HepG2 (cell line): Measurements from ENCODE around the gene STPG4. TPM values are rescaled to one million over a fixed set of nuclear protein-coding genes. Genes with fewer than 3 reads are reported as not detected.

Source experiments
- CEBPG ChIP-seq: IDR thresholded peaks from 2 replicates; pipeline ENCODE4 v1.6.1; 2016
- ERF ChIP-seq: IDR thresholded peaks from 2 replicates; pipeline ENCODE4 v1.6.1; 2018; ENCODE audit warnings: missing biosample characterization, missing genetic modification reagents
- PAWR ChIP-seq: sonication (generic); formaldehyde crosslinking; IDR thresholded peaks from 2 replicates; pipeline ENCODE4 v1.4.0; 2020; ENCODE audit warnings: missing genetic modification reagents, mild to moderate bottlenecking, borderline replicate concordance
- SCMH1 ChIP-seq: sonication (generic); formaldehyde crosslinking; IDR thresholded peaks from 2 replicates; pipeline ENCODE4 v1.9.0; 2021; ENCODE audit warnings: missing genetic modification reagents, mild to moderate bottlenecking, borderline replicate concordance
- SOX5 ChIP-seq: IDR thresholded peaks from 2 replicates; pipeline ENCODE4 v1.6.1; 2016; ENCODE audit warnings: borderline replicate concordance
- THAP11 ChIP-seq: IDR thresholded peaks from 2 replicates; pipeline ENCODE4 v1.6.1; 2016; ENCODE audit warnings: missing biosample characterization, missing genetic modification reagents
- ZBTB40 ChIP-seq, 2 experiments: fragments of 450-650 bp in 1 of 2; sonication (generic) in 1 of 2; formaldehyde crosslinking in 1 of 2; IDR thresholded peaks; 2 replicates each; pipeline versions ENCODE4 v1.6.1 to v1.8.0; 2016 to 2022; ENCODE audit warnings: antibody characterized with exemption in 1 of 2, mild to moderate bottlenecking in 1 of 2, missing genetic modification reagents in 1 of 2
- ZMAT3 ChIP-seq: sonication (generic); formaldehyde crosslinking; conservative IDR thresholded peaks from 2 replicates; pipeline ENCODE4 v1.7.0; 2021; ENCODE audit warnings: missing genetic modification reagents
- ZNF605 ChIP-seq: sonication (generic); formaldehyde crosslinking; IDR thresholded peaks from 2 replicates; pipeline ENCODE4 v1.8.0; 2022; ENCODE audit warnings: mild to moderate bottlenecking, missing genetic modification reagents
- ZNF75D ChIP-seq: sonication (generic); formaldehyde crosslinking; IDR thresholded peaks from 2 replicates; pipeline ENCODE4 v1.8.1; 2023; ENCODE audit warnings: missing genetic modification reagents, mild to moderate bottlenecking, borderline replicate concordance
- ZSCAN25 ChIP-seq: sonication (generic); formaldehyde crosslinking; IDR thresholded peaks from 2 replicates; pipeline ENCODE4 v1.8.0; 2022; ENCODE audit warnings: mild to moderate bottlenecking, missing genetic modification reagents
- polyA plus RNA-seq, 8 experiments: library from polyadenylated mRNA; depleted of rRNA in 3 of 8; stranded (reverse) in 7 of 8; unstranded in 1 of 8; fragments of >200 nt; fragmentation: Illumina TruSeq in 4 of 8; extraction: Trizol in 4 of 8; gene quantifications; 2 replicates each; pipeline versions ENCODE4 v1.2.1 to v1.2.3, GENCODE V29; 2011 to 2016; ENCODE audit warnings: low read depth in 4 of 8, missing spikeins in 1 of 8, mixed read lengths in 1 of 8; ENCODE audit not compliant: insufficient read depth in 1 of 8
- total RNA-seq, 5 experiments: library from RNA; depleted of rRNA; stranded (reverse); fragments of >200 nt; fragmentation: Illumina TruSeq; extraction: Trizol; gene quantifications; 2 replicates each; pipeline ENCODE4 v1.2.3, GENCODE V29; 2016; ENCODE audit warnings: low read depth in 1 of 5
- TF ChIP-seq, protein P1 (sequence below): fragments of 450-650 bp; IDR thresholded peaks from 2 replicates; pipeline ENCODE4 v1.6.1; 2016
- TF ChIP-seq, protein P2 (sequence below): sonication (generic); formaldehyde crosslinking; IDR thresholded peaks from 2 replicates; pipeline ENCODE4 v1.4.0; 2020; ENCODE audit warnings: mild to moderate bottlenecking, missing genetic modification reagents, borderline replicate concordance

STPG4 gene
- total and polyA plus RNA-seq, 2 of the 13 experiments (the other 11 are each of a cell fraction or from before 2014, with no cell fraction given) = 0.11 to 0.15 TPM

GRCh38 chr2:47070155-47070919 is 84.8 kb downstream of the STPG4 start (continued):
- no peak for TF ChIP-seq ZBTB40 (IDR thresholded peaks at IDR 0.05)
- TF ChIP-seq ZBTB40 (CRISPR knock-in tag; IDR thresholded peaks at IDR 0.05) = 0 out of 2 replicates have a peak, but pooled peaks have one; percentile 23
- no peak for TF ChIP-seq PAWR (CRISPR knock-in tag)
- peak; percentile 51; the same call in 1 of the 2 replicates for TF ChIP-seq ZNF605 (CRISPR knock-in tag)
- peak; percentile 61 for TF ChIP-seq THAP11 (CRISPR knock-in tag)
- TF ChIP-seq, protein P1, sequence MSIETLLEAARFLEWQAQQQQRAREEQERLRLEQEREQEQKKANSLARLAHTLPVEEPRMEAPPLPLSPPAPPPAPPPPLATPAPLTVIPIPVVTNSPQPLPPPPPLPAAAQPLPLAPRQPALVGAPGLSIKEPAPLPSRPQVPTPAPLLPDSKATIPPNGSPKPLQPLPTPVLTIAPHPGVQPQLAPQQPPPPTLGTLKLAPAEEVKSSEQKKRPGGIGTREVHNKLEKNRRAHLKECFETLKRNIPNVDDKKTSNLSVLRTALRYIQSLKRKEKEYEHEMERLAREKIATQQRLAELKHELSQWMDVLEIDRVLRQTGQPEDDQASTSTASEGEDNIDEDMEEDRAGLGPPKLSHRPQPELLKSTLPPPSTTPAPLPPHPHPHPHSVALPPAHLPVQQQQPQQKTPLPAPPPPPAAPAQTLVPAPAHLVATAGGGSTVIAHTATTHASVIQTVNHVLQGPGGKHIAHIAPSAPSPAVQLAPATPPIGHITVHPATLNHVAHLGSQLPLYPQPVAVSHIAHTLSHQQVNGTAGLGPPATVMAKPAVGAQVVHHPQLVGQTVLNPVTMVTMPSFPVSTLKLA = no peak
- no peak for TF ChIP-seq SCMH1 (CRISPR knock-in tag)
- TF ChIP-seq ZMAT3 (CRISPR knock-in tag) = 0 out of 2 replicates have a peak, but pooled peaks have one; percentile 6
- no peak for TF ChIP-seq ERF (CRISPR knock-in tag)
- 0 out of 2 replicates have a peak, but pooled peaks have one; percentile 2 for TF ChIP-seq CEBPG (CRISPR knock-in tag)
- TF ChIP-seq, protein P2, sequence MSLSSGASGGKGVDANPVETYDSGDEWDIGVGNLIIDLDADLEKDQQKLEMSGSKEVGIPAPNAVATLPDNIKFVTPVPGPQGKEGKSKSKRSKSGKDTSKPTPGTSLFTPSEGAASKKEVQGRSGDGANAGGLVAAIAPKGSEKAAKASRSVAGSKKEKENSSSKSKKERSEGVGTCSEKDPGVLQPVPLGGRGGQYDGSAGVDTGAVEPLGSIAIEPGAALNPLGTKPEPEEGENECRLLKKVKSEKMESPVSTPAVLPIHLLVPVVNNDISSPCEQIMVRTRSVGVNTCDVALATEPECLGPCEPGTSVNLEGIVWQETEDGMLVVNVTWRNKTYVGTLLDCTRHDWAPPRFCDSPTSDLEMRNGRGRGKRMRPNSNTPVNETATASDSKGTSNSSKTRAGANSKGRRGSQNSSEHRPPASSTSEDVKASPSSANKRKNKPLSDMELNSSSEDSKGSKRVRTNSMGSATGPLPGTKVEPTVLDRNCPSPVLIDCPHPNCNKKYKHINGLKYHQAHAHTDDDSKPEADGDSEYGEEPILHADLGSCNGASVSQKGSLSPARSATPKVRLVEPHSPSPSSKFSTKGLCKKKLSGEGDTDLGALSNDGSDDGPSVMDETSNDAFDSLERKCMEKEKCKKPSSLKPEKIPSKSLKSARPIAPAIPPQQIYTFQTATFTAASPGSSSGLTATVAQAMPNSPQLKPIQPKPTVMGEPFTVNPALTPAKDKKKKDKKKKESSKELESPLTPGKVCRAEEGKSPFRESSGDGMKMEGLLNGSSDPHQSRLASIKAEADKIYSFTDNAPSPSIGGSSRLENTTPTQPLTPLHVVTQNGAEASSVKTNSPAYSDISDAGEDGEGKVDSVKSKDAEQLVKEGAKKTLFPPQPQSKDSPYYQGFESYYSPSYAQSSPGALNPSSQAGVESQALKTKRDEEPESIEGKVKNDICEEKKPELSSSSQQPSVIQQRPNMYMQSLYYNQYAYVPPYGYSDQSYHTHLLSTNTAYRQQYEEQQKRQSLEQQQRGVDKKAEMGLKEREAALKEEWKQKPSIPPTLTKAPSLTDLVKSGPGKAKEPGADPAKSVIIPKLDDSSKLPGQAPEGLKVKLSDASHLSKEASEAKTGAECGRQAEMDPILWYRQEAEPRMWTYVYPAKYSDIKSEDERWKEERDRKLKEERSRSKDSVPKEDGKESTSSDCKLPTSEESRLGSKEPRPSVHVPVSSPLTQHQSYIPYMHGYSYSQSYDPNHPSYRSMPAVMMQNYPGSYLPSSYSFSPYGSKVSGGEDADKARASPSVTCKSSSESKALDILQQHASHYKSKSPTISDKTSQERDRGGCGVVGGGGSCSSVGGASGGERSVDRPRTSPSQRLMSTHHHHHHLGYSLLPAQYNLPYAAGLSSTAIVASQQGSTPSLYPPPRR (CRISPR knock-in tag) = peak; percentile 32; the same call in 1 of the 2 replicates
- peak; percentile 56; the same call in 1 of the 2 replicates for TF ChIP-seq SOX5 (CRISPR knock-in tag)
- no peak for TF ChIP-seq ZNF75D (CRISPR knock-in tag)
- peak; percentile 97 for TF ChIP-seq ZSCAN25 (CRISPR knock-in tag)
